Stimulated activated naive CD8-positive, alpha-beta T cell treated with anti-CD3 and anti-CD28 coated beads, Interleukin-15, amount 100 ng/mL, for 72 hours (primary cell): ENCODE data around the gene CALCOCO2.
A peak's percentile ranks its signal among the peaks of the same experiment; 100 is the strongest.

ENCODE experiments used
- ATAC-seq: fragments of 150-1000 bp; cut with Tn5 transposase; 2 replicates; pipeline ENCODE4 v1.10.0; 2021; ENCODE audit warnings: mild to moderate bottlenecking, moderate library complexity
- DNase-seq, 2 donors: peaks; one replicate each; pipeline ENCODE4 v3.0.0; 2021 to 2022
- H3K27ac Mint-ChIP-seq, 2 donors: one replicate each; pipeline ENCODE4 v1.8.0; 2022; ENCODE audit warnings: mild to moderate bottlenecking in 2 of 2, mixed read lengths in 2 of 2, moderate library complexity in 2 of 2
- H3K27me3 Mint-ChIP-seq: one replicate; pipeline ENCODE4 v1.8.0; 2022; ENCODE audit warnings: mixed read lengths
- H3K4me1 Mint-ChIP-seq: one replicate; pipeline ENCODE4 v1.8.0; 2022; ENCODE audit warnings: mild to moderate bottlenecking, mixed read lengths
- H3K4me3 Mint-ChIP-seq, 2 donors: one replicate each; pipeline ENCODE4 v1.8.0; 2022; ENCODE audit warnings: mild to moderate bottlenecking in 2 of 2, mixed read lengths in 2 of 2, moderate library complexity in 1 of 2
- H3K9me3 Mint-ChIP-seq, 2 donors: one replicate each; pipeline ENCODE4 v1.8.0; 2022; ENCODE audit warnings: mixed read lengths in 2 of 2

Gene CALCOCO2

GRCh38 chr17:48882272-48882671, 51.4 kb downstream of the CALCOCO2 start:
- Mint-ChIP-seq H3K4me1 (peaks cover 15% of the 10 kb centered on the region), H3K9me3 (no peaks in the 10 kb centered on the region), H3K27ac (no peak overlapping the region), H3K27me3 (no peaks in the 10 kb centered on the region), H3K4me3 (no peak overlapping the region)
- DNase-seq: no peak
- ATAC-seq: no peak

DNA sequence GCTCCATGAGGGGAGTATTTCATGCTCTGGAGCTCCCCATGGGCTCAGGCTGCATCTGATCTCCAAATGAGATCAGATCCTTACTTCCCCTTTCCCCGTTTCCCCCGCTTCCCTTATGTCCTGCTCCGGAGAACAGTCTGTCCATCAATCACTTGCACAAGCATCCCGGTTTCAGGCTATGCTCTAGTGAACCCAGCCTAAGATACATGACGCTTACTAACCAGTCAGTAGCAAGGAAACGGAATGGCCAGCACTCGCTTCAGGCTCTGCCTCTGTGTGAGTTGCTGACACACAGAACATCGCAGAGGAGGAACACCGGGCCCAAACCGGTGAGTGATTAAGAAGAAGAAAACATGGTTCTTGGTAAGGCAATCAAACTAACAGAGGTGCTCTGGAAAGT, 52.3 kb downstream of the CALCOCO2 start:
- Mint-ChIP-seq H3K4me3 (no peak overlapping the region), H3K4me1 (peaks cover 15% of the 10 kb centered on the region), H3K27ac (no peak overlapping the region), H3K9me3 (no peaks in the 10 kb centered on the region), H3K27me3 (no peaks in the 10 kb centered on the region)
- ATAC-seq (no peak), DNase-seq (no peak)

- H3K4me1 Mint-ChIP-seq: peaks cover 33% of the 10 kb centered on the region
- no peaks in the 10 kb centered on the region for H3K9me3 Mint-ChIP-seq
- ATAC-seq (no peak), DNase-seq (no peak)
- H3K27ac Mint-ChIP-seq: no peak overlapping the region
- H3K4me3 Mint-ChIP-seq: no peak overlapping the region
- no peaks in the 10 kb centered on the region for H3K27me3 Mint-ChIP-seq
These were observed 59.3 kb downstream of the CALCOCO2 start for GRCh38 chr17:48890086-48890485.

DNA sequence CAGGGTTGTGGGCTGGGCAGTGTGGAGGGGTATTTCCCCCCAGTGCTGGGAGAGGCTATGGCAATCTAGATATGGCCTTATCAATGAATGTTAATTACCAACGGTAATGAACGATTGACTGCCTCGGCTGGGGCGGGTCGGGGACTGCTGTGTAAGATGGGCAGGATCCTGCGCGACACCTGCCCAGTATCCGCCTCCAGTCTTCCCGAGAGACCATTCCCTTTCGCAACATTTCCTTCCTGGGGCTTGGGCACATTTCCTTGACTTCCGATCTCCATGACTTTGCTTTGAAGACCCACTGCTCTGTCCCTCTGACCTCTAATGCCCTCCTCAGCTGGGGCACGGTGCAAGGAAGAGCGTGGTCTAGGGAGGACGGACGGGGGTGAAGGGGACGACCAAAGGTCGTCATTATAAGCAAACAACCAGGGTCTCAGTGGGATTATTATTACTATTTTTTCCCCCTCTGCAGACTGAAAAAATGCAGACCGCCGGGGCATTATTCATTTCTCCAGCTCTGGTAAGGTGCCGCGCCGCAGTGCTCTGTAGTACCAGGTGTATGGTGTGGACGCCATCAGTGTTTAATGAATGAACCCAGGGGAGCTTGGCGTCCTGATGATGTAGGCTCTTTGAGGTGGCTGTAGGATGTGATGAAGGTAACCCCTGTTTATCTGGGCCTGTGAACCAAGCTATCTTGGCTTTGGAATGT, 62.3 kb downstream of the CALCOCO2 start:
- peak overlapping the region; percentile 97 for H3K4me3 Mint-ChIP-seq
- H3K27ac Mint-ChIP-seq: peak overlapping the region; percentile 98 to 99
- H3K27me3 Mint-ChIP-seq: no peaks in the 10 kb centered on the region
- H3K4me1 Mint-ChIP-seq: peaks cover 38% of the 10 kb centered on the region
- no peak for ATAC-seq
- H3K9me3 Mint-ChIP-seq: no peaks in the 10 kb centered on the region
- no peak for DNase-seq

DNA sequence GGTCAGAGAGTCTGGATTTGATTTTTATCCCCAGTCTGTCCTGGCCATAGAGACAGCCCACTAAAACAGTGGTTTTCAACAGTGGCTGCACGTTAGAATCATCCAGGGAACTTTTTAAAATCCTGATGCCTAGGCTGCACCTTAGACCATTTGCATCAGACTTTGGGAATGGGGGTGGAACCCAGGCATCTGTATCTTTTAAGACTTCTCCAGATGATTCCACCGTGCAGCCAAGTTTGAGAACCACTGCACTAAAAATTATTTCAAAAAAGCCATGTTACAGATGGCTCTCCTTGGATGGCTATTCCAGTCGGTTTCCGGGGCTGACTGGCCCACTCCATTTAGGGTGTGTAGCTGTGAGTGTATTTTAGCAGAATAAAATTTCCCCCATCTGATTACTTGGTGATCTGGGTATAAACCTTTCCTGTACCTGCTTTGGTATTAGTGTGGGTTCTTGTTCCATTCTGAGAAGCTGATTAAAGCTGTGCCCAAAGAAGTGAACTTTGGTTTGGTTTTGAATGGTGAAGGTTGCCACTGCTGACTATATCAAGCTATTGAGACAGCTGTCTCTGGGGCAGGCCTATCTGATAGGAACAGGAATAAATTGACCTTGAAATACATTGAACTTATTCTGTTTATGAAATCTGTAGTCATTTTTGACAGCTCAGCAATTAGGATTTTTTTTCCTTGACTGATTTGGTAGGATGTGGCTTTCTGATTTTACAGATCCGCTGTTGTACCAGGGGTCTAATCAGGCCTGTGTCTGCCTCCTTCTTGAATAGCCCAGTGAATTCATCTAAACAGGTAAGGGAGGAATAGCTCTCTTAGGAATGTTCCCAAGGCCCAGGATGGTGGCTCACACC, 63.0 kb downstream of the CALCOCO2 start:
- Mint-ChIP-seq H3K4me1 (peaks cover 38% of the 10 kb centered on the region), H3K27ac (peak overlapping the region in 1 of 2 donors; percentile 27), H3K9me3 (no peaks in the 10 kb centered on the region), H3K27me3 (no peaks in the 10 kb centered on the region), H3K4me3 (peak overlapping the region; percentile 97)
- ATAC-seq (no peak), DNase-seq (no peak)

- Mint-ChIP-seq H3K27me3 (no peaks in the 10 kb centered on the region), H3K27ac (no peak overlapping the region), H3K9me3 (no peaks in the 10 kb centered on the region), H3K4me1 (peaks cover 38% of the 10 kb centered on the region), H3K4me3 (no peak overlapping the region)
- DNase-seq: no peak
- ATAC-seq: no peak
These were observed 64.1 kb downstream of the CALCOCO2 start for GRCh38 chr17:48894886-48895285.

DNA sequence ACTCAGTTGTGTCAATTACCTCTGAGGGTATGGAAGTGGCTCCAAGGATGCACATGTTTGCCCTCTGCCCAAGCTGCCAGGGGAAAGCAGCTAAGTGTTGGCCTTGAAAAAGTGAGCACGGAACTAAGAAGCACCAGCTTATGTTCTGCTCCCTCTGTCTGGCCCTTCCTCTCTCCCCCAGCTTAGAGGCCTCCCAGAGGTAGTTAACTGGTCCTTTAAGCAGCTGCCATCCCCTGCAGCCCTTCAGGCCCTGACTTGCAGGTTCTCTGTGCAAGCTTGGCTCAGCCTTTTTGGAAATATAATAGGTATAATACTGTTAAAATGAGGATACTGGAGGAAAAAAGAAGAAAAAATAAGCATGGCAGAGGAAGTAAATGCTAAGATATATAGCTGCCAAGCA, 70.4 kb downstream of the CALCOCO2 start:
- Mint-ChIP-seq H3K4me1 (no peaks in the 10 kb centered on the region), H3K4me3 (no peak overlapping the region), H3K27ac (no peak overlapping the region), H3K9me3 (no peaks in the 10 kb centered on the region), H3K27me3 (no peaks in the 10 kb centered on the region)
- ATAC-seq: no peak
- DNase-seq: no peak

GRCh38 chr17:48903401-48903800, 72.6 kb downstream of the CALCOCO2 start:
- H3K4me3 Mint-ChIP-seq: no peak overlapping the region
- H3K9me3 Mint-ChIP-seq: no peaks in the 10 kb centered on the region
- no peak for DNase-seq
- no peaks in the 10 kb centered on the region for H3K27me3 Mint-ChIP-seq
- ATAC-seq: no peak
- no peak overlapping the region for H3K27ac Mint-ChIP-seq
- peaks cover 11% of the 10 kb centered on the region for H3K4me1 Mint-ChIP-seq

DNA sequence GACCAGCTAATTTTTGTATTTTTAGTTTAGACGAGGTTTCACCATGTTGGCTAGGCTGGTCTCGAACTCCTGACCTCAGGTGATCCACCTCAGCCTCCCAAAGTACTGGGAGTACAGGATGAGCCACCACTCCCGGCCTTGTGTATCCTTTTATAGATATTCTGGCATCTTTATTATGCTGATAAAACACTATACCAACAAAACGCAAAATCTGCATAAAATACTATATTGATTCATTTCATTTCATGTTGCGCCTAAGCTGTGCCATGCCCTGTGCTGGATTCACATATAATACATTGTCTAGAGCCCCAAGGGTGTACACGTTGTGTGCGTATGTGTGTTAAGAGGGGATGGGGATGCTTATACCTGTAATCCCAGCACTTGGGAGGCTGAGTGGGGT, 73.6 kb downstream of the CALCOCO2 start:
- DNase-seq: no peak
- peaks cover 17% of the 10 kb centered on the region for H3K4me1 Mint-ChIP-seq
- ATAC-seq: no peak
- no peaks in the 10 kb centered on the region for H3K9me3 Mint-ChIP-seq
- H3K27ac Mint-ChIP-seq: peak overlapping the region in 1 of 2 donors; percentile 74
- no peaks in the 10 kb centered on the region for H3K27me3 Mint-ChIP-seq
- no peak overlapping the region for H3K4me3 Mint-ChIP-seq

DNA sequence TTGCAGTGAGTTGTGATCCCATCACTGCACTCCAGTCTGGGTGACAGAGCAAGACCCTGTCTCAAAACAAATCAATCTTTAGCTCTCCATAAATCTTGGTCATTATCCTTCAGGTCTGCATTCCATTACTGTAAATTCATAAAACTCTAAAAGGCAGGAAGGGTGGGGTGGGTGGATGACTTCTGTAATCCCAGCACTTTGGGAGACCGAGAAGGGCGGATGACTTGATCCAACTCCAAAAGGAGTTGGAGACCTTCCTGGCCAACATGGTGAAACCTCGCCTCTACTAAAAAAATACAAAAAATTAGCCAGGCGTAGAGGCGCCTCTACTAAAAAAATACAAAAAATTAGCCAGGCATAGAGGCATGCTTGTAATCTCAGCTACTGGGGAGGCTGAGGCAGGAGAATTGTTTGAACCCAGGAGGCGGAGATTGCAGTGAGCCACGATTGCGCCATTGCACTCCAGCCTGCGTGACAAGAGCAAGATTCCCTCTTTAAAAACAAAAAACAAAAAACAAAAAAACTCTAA, 75.2 kb downstream of the CALCOCO2 start:
- peaks cover 33% of the 10 kb centered on the region for H3K4me1 Mint-ChIP-seq
- DNase-seq: no peak
- no peaks in the 10 kb centered on the region for H3K9me3 Mint-ChIP-seq
- no peak for ATAC-seq
- no peak overlapping the region for H3K27ac Mint-ChIP-seq
- no peaks in the 10 kb centered on the region for H3K27me3 Mint-ChIP-seq
- no peak overlapping the region for H3K4me3 Mint-ChIP-seq

DNA sequence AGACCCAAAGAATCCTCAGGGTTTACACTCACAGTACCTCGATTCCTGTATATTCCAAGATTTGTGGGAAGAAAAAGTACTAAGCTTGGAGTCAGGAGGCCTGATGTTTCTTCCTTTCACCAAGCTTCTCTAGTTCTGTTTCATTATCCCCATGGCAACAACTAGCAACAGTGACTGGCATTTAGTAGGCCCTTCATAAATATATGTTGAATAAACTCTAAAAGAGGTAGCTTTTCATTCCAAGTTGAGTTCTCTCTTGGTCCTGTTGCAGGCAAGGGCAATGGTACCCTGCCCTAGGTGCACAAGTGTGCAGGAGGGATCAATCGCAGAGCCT, 76.8 kb downstream of the CALCOCO2 start:
- peak overlapping the region; percentile 91 to 98 for H3K4me3 Mint-ChIP-seq
- no peaks in the 10 kb centered on the region for H3K9me3 Mint-ChIP-seq
- no peaks in the 10 kb centered on the region for H3K27me3 Mint-ChIP-seq
- DNase-seq (no peak), ATAC-seq (peak; percentile 21)
- peak overlapping the region; percentile 99 for H3K27ac Mint-ChIP-seq
- H3K4me1 Mint-ChIP-seq: peaks cover 49% of the 10 kb centered on the region

- peak; percentile 88 to 89 for DNase-seq
- H3K4me1 Mint-ChIP-seq: peaks cover 55% of the 10 kb centered on the region
- H3K27me3 Mint-ChIP-seq: no peaks in the 10 kb centered on the region
- no peaks in the 10 kb centered on the region for H3K9me3 Mint-ChIP-seq
- H3K27ac Mint-ChIP-seq: peak within 1 kb of the TSS; percentile 99 to 100
- peak; percentile 89 for ATAC-seq
- peak within 1 kb of the TSS; percentile 91 to 98 for H3K4me3 Mint-ChIP-seq
These were observed 77.4 kb downstream of the CALCOCO2 start, which contains the start of gene UBE2Z for GRCh38 chr17:48908047-48908843. TSS of gene UBE2Z (plus strand) at chr17:48908407. CDS start at chr17:48908504, 97 bp downstream.

DNA sequence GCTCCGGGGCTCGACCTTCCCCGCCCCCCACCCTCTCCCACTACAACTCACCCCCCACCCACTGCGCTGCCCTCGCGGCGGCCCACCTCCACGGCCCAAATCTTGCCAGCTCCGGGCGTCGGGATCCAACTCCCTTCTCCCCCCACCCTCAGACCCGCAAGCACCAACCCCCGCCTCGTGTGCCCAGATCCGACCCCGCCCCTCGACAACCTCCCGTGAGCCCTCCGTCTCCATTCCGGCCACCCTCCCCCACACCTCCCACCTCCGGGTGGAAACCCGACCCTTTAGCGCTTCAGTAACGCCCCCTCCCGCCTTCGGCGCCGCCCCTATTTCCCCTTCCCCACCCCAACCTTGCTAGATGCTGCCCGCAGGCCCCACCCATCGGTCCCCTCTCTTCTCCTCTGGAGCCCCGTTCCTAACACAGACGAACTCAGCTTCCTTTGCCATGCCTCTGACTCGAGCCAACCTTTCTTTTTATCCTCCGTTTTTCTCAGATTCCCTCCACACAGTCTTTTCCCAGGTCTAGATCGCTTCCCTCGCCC, 78.1 kb downstream of the CALCOCO2 start:
- peaks cover 62% of the 10 kb centered on the region for H3K4me1 Mint-ChIP-seq
- DNase-seq (peak; percentile 83 to 91), ATAC-seq (peak; percentile 70)
- H3K27ac Mint-ChIP-seq: peak overlapping the region; percentile 94 to 100
- H3K9me3 Mint-ChIP-seq: no peaks in the 10 kb centered on the region
- H3K4me3 Mint-ChIP-seq: peak overlapping the region; percentile 89 to 93
- H3K27me3 Mint-ChIP-seq: no peaks in the 10 kb centered on the region

DNA sequence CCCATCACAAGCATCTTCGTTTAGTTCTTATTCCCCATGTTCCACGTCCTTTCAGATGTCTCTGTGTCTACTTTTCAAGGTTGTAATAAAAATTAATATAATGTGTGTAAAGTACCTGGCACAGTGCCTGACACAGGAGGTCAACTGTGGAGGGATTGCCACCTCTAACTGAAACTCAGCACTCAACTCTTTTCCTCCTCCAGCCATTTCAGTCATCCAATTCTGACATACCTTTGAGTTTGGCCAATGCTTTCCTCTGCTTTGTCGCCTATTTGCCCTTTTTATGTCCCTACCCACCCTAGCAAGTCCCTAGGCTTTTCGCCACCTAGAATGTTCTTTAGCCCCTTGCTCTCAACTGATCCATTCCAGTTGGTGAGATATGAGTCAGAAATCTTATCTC, 78.9 kb downstream of the CALCOCO2 start:
- Mint-ChIP-seq H3K9me3 (peaks cover 0 to 5% of the 10 kb centered on the region in 2 donors), H3K27me3 (no peaks in the 10 kb centered on the region), H3K4me1 (peaks cover 70% of the 10 kb centered on the region), H3K27ac (peak overlapping the region; percentile 94 to 100), H3K4me3 (peak overlapping the region; percentile 89 to 93)
- ATAC-seq (no peak), DNase-seq (no peak)

DNA sequence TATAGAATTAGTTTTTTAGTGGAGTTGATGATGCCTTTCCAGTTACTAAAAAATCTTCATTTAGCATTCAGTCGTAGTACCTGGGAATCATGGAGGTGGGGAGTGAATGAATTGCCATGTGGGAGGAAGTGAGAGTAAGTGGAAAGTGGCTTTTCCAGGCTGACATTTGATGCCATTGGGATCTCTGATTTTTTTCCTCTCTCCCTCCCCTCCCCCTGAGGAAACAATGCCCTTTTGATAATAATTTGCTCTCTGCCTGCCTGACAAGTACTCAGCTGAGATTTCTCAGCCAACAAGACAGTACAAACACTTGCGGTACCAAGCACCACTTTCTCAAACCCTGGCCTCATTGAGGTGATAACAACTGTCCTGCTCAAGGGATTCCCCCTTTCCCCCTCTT, 79.5 kb downstream of the CALCOCO2 start:
- H3K27ac Mint-ChIP-seq: peak overlapping the region; percentile 94 to 100
- ATAC-seq: no peak
- no peak for DNase-seq
- H3K4me3 Mint-ChIP-seq: peak overlapping the region; percentile 89 to 93
- H3K27me3 Mint-ChIP-seq: no peaks in the 10 kb centered on the region
- H3K9me3 Mint-ChIP-seq: peaks cover 0 to 5% of the 10 kb centered on the region in 2 donors
- peaks cover 76% of the 10 kb centered on the region for H3K4me1 Mint-ChIP-seq
